Activated B cell treated with CpG ODN at 0.5 μM for 24 hours (primary cell): ENCODE results near the gene ALDH1L2. TPM values are rescaled to one million over a fixed set of nuclear protein-coding genes. Genes with fewer than 3 reads are reported as not detected.

Source experiments
- ATAC-seq: fragments of 200-7000 bp; cut with Tn5 transposase; one replicate; pipeline ENCODE4 v1.10.0; 2021; ENCODE audit warnings: low read depth, mild to moderate bottlenecking, moderate library complexity
- CTCF ChIA-PET: fragments of 350-600 bp; sonication (Branson Sonifier 250); formaldehyde crosslinking; loops from one replicate; lab custom pipeline; 2021; ENCODE audit warnings: antibody characterized with exemption; lab: Charles Lee
- POLR2A ChIA-PET: fragments of 350-600 bp; sonication (Branson Sonifier 250); formaldehyde crosslinking; loops from one replicate; lab custom pipeline; 2021; ENCODE audit warnings: antibody characterized with exemption; lab: Charles Lee
- DNase-seq: peaks from one replicate; pipeline ENCODE4 v3.0.0; 2022
- H3K27ac Mint-ChIP-seq: one replicate; pipeline ENCODE4 v1.8.0; 2020; ENCODE audit warnings: mixed read lengths
- H3K27me3 Mint-ChIP-seq: one replicate; pipeline ENCODE4 v1.8.0; 2021; ENCODE audit warnings: mixed read lengths
- H3K36me3 Mint-ChIP-seq: one replicate; pipeline ENCODE4 v1.8.0; 2021; ENCODE audit warnings: low read depth, mixed read lengths
- H3K4me1 Mint-ChIP-seq: one replicate; pipeline ENCODE4 v1.8.0; 2021; ENCODE audit warnings: mixed read lengths
- H3K4me3 Mint-ChIP-seq: one replicate; pipeline ENCODE4 v1.8.0; 2020; ENCODE audit warnings: mild to moderate bottlenecking, mixed read lengths
- H3K9me3 Mint-ChIP-seq: one replicate; pipeline ENCODE4 v1.8.0; 2020; ENCODE audit warnings: mixed read lengths
- CTCF ChIP-seq: fragments of 200-600 bp; IDR thresholded peaks from one replicate; pipeline ENCODE4 v1.8.0; 2022; ENCODE audit warnings: antibody characterized with exemption, mild to moderate bottlenecking
- intact Hi-C: fragments of 100-400 bp; cut with micrococcal nuclease; formaldehyde crosslinking; loops from one replicate; pipeline ENCODE4 v1.15.1; 2024
- total RNA-seq: library from RNA; stranded (reverse); gene quantifications from 2 replicates; pipeline ENCODE4 v1.2.3, GENCODE V29; 2022

ALDH1L2 gene
- total RNA-seq, 1 donor from 2014 or later, result 6.5 TPM

- ATAC-seq (no peak), DNase-seq (no peak)
- TF ChIP-seq CTCF, result no peak
- Mint-ChIP-seq H3K4me1 (peaks cover 40% of the 10 kb centered on the region), H3K27me3 (no peaks in the 10 kb centered on the region), H3K9me3 (no peaks in the 10 kb centered on the region), H3K27ac (peak overlapping the region; percentile 72), H3K4me3 (no peak overlapping the region), H3K36me3 (no peaks in the 10 kb centered on the region)
- intact Hi-C loops, result no loop called here
- ChIA-PET POLR2A (interaction anchor here (1.2 kb wide), 1 partner anchor 10 kb away, joined by 4 read pairs; the partner anchor contains the start of gene NOPCHAP1), CTCF (interaction anchor here (0.6 to 1.0 kb wide), 3 partner anchors 17 to 594 kb away, joined by 4 to 6 read pairs (median 4); partner anchors contain the start of gene SLC41A2)
Observed at GRCh38 chr12:104975587-104976343, 108.5 kb downstream of the ALDH1L2 start.

GRCh38 chr12:104974626-104975290 lies 109.5 kb downstream of the ALDH1L2 start:
- no peak for TF ChIP-seq CTCF
- ChIA-PET POLR2A (interaction anchor here (0.5 to 1.0 kb wide), 6 partner anchors 16 to 371 kb away, joined by 3 to 11 read pairs (median 3); partner anchors contain the start of gene SLC41A2), CTCF (interaction anchor here (1.0 kb wide), 1 partner anchor 16 kb away, joined by 6 read pairs; the partner anchor contains the start of gene SLC41A2)
- no peaks in the 10 kb centered on the region for H3K36me3 Mint-ChIP-seq
- H3K9me3 Mint-ChIP-seq, result no peaks in the 10 kb centered on the region
- intact Hi-C loops, result loop anchor here (1.0 kb wide), 5 partner anchors 8 to 331 kb away; partner anchors contain the start of genes NOPCHAP1 and SLC41A2
- no peaks in the 10 kb centered on the region for H3K27me3 Mint-ChIP-seq
- H3K4me1 Mint-ChIP-seq, result peaks cover 40% of the 10 kb centered on the region
- ATAC-seq (peak; percentile 98), DNase-seq (peak; percentile 35)
- H3K27ac Mint-ChIP-seq, result peak overlapping the region; percentile 72
- H3K4me3 Mint-ChIP-seq, result peak overlapping the region; percentile 17

- ChIA-PET CTCF (interaction anchor here (0.7 kb wide), 1 partner anchor 546 kb away, joined by 3 read pairs; no protein-coding TSS in a partner anchor), POLR2A (interaction anchor here (0.7 kb wide), 1 partner anchor 686 kb away, joined by 3 read pairs; no protein-coding TSS in a partner anchor)
- ATAC-seq, result no peak
- H3K36me3 Mint-ChIP-seq, result no peaks in the 10 kb centered on the region
- H3K9me3 Mint-ChIP-seq, result no peaks in the 10 kb centered on the region
- H3K27ac Mint-ChIP-seq, result no peak overlapping the region
- TF ChIP-seq CTCF, result no peak
- no peak for DNase-seq
- no peak overlapping the region for H3K4me3 Mint-ChIP-seq
- intact Hi-C loops, result no loop called here
- H3K27me3 Mint-ChIP-seq, result no peaks in the 10 kb centered on the region
- H3K4me1 Mint-ChIP-seq, result peaks cover 40% of the 10 kb centered on the region
Observed at GRCh38 chr12:104973250-104973649, 111.0 kb downstream of the ALDH1L2 start.

GRCh38 chr12:104971306-104971705 lies 113.0 kb downstream of the ALDH1L2 start:
- no peak for TF ChIP-seq CTCF
- Mint-ChIP-seq H3K27ac (no peak overlapping the region), H3K4me3 (no peak overlapping the region), H3K36me3 (no peaks in the 10 kb centered on the region), H3K27me3 (no peaks in the 10 kb centered on the region), H3K9me3 (no peaks in the 10 kb centered on the region), H3K4me1 (peaks cover 30% of the 10 kb centered on the region)
- DNase-seq (no peak), ATAC-seq (no peak)
- intact Hi-C loops, result no loop called here
- ChIA-PET POLR2A (no interaction called here), CTCF (interaction anchor here (0.8 to 2.3 kb wide), 2 partner anchors 12 to 248 kb away, joined by 3 to 6 read pairs; no protein-coding TSS in a partner anchor)

Other genes with a start within 250 kb of the ALDH1L2 start
- 11.1 and 12.6 TPM in 2 replicates for gene SLC41A2, start 126.2 kb downstream of the ALDH1L2 start, total RNA-seq
- gene NOPCHAP1, start 98.1 kb downstream of the ALDH1L2 start, total RNA-seq, result 26.4 and 30.0 TPM in 2 replicates
- 105 and 128 TPM in 2 replicates for gene WASHC4, start 23.3 kb upstream of the ALDH1L2 start, total RNA-seq
- 22.0 and 30.7 TPM in 2 replicates for gene APPL2, start 151.7 kb upstream of the ALDH1L2 start, total RNA-seq
- 37.1 and 40.8 TPM in 2 replicates for gene C12orf75, start 246.2 kb upstream of the ALDH1L2 start, total RNA-seq